ENCODE measurements around the gene ISG20. TPM values are rescaled to one million over a fixed set of nuclear protein-coding genes. Genes with fewer than 3 reads are reported as not detected.

ISG20 gene
- total RNA-seq, 1 donor from 2014 or later: 15.9 TPM

GRCh38 chr15:88664151-88664778 lies 25.4 kb downstream of the ISG20 start:
- Histone ChIP-seq H3K27ac (ENCODE audit: low read depth, low read length) (no peak overlapping the region), H3K27me3 (ENCODE audit: insufficient read depth, low read length) (no peaks in the 10 kb centered on the region), H3K4me1 (ENCODE audit: insufficient read depth, low read length) (peaks cover 12% of the 10 kb centered on the region), H3K9ac (ENCODE audit: low read length) (no peak overlapping the region), H4K20me1 (ENCODE audit: insufficient read depth, low read length) (no peaks in the 10 kb centered on the region), H3K9me3 (ENCODE audit: insufficient read depth, low read depth, low read length) (no peaks in the 10 kb centered on the region), H3K4me2 (ENCODE audit: low read length) (no peak overlapping the region), H3K36me3 (ENCODE audit: insufficient read depth, low read length) (no peaks in the 10 kb centered on the region), H2AFZ (ENCODE audit: low read depth, low read length) (no peak overlapping the region), H3K4me3 (ENCODE audit: insufficient read depth, low read depth, low read length) (no peak overlapping the region), H3K79me2 (ENCODE audit: insufficient read depth, low read length) (no peaks in the 10 kb centered on the region)
- DNase-seq (ENCODE audit: low read depth) (no peak), FAIRE-seq (no peak)
- Mint-ChIP-seq H3K36me3 (ENCODE audit: low read depth, unreplicated experiment) (no peaks in the 10 kb centered on the region), H3K4me3 (ENCODE audit: unreplicated experiment) (no peak overlapping the region), H3K27ac (ENCODE audit: unreplicated experiment) (no peak overlapping the region), H3K4me1 (ENCODE audit: low read depth, unreplicated experiment) (peaks cover 7% of the 10 kb centered on the region), H3K27me3 (ENCODE audit: low read depth, unreplicated experiment) (peaks cover 8% of the 10 kb centered on the region), H3K9me3 (ENCODE audit: unreplicated experiment) (no peaks in the 10 kb centered on the region)
- TF ChIP-seq EZH2 (IDR thresholded peaks at IDR 0.05; ENCODE audit: insufficient read depth, low read length) (no peak), CTCF (IDR thresholded peaks at IDR 0.05; ENCODE audit: insufficient read depth, low read depth, low read length) (no peak)

GRCh38 chr15:88674661-88675060 lies 35.8 kb downstream of the ISG20 start:
- Histone ChIP-seq H3K4me2 (ENCODE audit: low read length) (no peak overlapping the region), H3K4me1 (ENCODE audit: insufficient read depth, low read length) (no peaks in the 10 kb centered on the region), H3K79me2 (ENCODE audit: insufficient read depth, low read length) (no peaks in the 10 kb centered on the region), H3K9ac (ENCODE audit: low read length) (no peak overlapping the region), H3K4me3 (ENCODE audit: insufficient read depth, low read depth, low read length) (no peak overlapping the region), H3K27me3 (ENCODE audit: insufficient read depth, low read length) (peaks cover 5% of the 10 kb centered on the region), H3K9me3 (ENCODE audit: insufficient read depth, low read depth, low read length) (peaks cover 3% of the 10 kb centered on the region), H3K36me3 (ENCODE audit: insufficient read depth, low read length) (no peaks in the 10 kb centered on the region), H3K27ac (ENCODE audit: low read depth, low read length) (no peak overlapping the region), H4K20me1 (ENCODE audit: insufficient read depth, low read length) (no peaks in the 10 kb centered on the region), H2AFZ (ENCODE audit: low read depth, low read length) (no peak overlapping the region)
- Mint-ChIP-seq H3K9me3 (ENCODE audit: unreplicated experiment) (peaks cover 3% of the 10 kb centered on the region), H3K27ac (ENCODE audit: unreplicated experiment) (no peak overlapping the region), H3K36me3 (ENCODE audit: low read depth, unreplicated experiment) (peaks cover 2% of the 10 kb centered on the region), H3K4me3 (ENCODE audit: unreplicated experiment) (no peak overlapping the region), H3K27me3 (ENCODE audit: low read depth, unreplicated experiment) (peaks cover 11% of the 10 kb centered on the region), H3K4me1 (ENCODE audit: low read depth, unreplicated experiment) (no peaks in the 10 kb centered on the region)
- FAIRE-seq: no peak
- TF ChIP-seq CTCF (IDR thresholded peaks at IDR 0.05; ENCODE audit: insufficient read depth, low read depth, low read length): no peak
- TF ChIP-seq EZH2 (IDR thresholded peaks at IDR 0.05; ENCODE audit: insufficient read depth, low read length): no peak
- no peak for DNase-seq (ENCODE audit: low read depth)

- peaks cover 3% of the 10 kb centered on the region for H3K9me3 ChIP-seq (ENCODE audit: insufficient read depth, low read depth, low read length)
- no peak overlapping the region for H3K4me3 Mint-ChIP-seq (ENCODE audit: unreplicated experiment)
Observed at GRCh38 chr15:88678755-88679154, 39.9 kb downstream of the ISG20 start.

More at GRCh38 chr15:88678755-88679154, 39.9 kb downstream of the ISG20 start:
- TF ChIP-seq EZH2 (IDR thresholded peaks at IDR 0.05; ENCODE audit: insufficient read depth, low read length) (no peak), CTCF (IDR thresholded peaks at IDR 0.05; ENCODE audit: insufficient read depth, low read depth, low read length) (no peak)
- no peaks in the 10 kb centered on the region for H3K36me3 ChIP-seq (ENCODE audit: insufficient read depth, low read length)
- no peak overlapping the region for H3K4me3 ChIP-seq (ENCODE audit: insufficient read depth, low read depth, low read length)
- peaks cover 14% of the 10 kb centered on the region for H3K27me3 Mint-ChIP-seq (ENCODE audit: low read depth, unreplicated experiment)
- H3K4me1 Mint-ChIP-seq (ENCODE audit: low read depth, unreplicated experiment): no peaks in the 10 kb centered on the region
- no peaks in the 10 kb centered on the region for H3K4me1 ChIP-seq (ENCODE audit: insufficient read depth, low read length)
- peaks cover 5% of the 10 kb centered on the region for H3K27me3 ChIP-seq (ENCODE audit: insufficient read depth, low read length)
- no peaks in the 10 kb centered on the region for H3K79me2 ChIP-seq (ENCODE audit: insufficient read depth, low read length)
- DNase-seq (ENCODE audit: low read depth) (no peak), FAIRE-seq (no peak)
- no peak overlapping the region for H3K27ac ChIP-seq (ENCODE audit: low read depth, low read length)
- no peaks in the 10 kb centered on the region for H3K9me3 Mint-ChIP-seq (ENCODE audit: unreplicated experiment)
- no peaks in the 10 kb centered on the region for H4K20me1 ChIP-seq (ENCODE audit: insufficient read depth, low read length)
- H3K36me3 Mint-ChIP-seq (ENCODE audit: low read depth, unreplicated experiment): peaks cover 2% of the 10 kb centered on the region
- no peak overlapping the region for H2AFZ ChIP-seq (ENCODE audit: low read depth, low read length)
- H3K27ac Mint-ChIP-seq (ENCODE audit: unreplicated experiment): no peak overlapping the region
- H3K9ac ChIP-seq (ENCODE audit: low read length): no peak overlapping the region
- no peak overlapping the region for H3K4me2 ChIP-seq (ENCODE audit: low read length)
